GM21825 (cell line): ENCODE data around the gene ANKMY1.

Experiments used
- ATAC-seq: cut with Tn5 transposase; IDR thresholded peaks from one replicate; pipeline ENCODE4 v1.9.1; 2021; ENCODE audit warnings: mild to moderate bottlenecking, moderate library complexity; ENCODE audit not compliant: unreplicated experiment

ANKMY1 gene

DNA sequence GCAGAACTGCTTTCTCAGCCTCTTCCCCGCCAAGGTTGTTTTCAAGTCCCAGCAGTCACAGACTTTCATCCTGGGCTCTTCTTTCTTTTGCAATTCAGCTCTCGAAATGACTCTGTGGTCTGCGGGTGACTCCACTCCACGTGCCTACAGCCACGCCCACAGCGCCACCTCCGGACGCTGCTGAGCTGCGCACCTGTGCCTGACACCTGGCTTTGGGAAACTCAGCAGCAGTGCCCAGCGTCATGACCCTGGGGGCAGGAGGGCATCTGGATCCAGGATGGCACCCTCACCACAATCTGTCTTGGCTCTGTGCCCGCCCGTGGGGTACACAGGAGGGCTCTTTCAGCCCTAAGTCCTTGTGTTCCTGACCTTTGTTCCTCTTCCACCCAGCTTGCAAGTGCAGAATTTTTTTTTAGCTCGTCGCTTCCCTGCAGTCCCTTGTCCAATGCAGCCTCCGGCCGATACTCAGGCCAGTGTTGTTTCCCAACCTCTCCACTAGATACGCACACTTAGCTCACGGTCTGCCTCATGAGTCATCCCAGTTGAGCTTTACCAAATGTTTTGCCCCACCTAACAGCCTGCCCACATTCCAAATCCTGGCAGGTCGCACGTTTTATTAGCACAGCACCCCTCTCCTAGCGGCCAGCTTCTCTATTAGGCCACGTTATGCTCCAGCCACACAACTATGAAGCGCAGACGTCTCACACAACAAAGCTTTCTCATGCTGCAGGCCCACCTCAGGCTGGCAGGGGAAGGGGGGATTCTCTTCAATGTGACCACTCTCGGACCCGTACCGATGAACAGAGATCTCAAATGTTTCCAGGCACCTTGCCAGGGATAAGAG, 22.2 kb upstream of the ANKMY1 start:
- ATAC-seq: no peak

DNA sequence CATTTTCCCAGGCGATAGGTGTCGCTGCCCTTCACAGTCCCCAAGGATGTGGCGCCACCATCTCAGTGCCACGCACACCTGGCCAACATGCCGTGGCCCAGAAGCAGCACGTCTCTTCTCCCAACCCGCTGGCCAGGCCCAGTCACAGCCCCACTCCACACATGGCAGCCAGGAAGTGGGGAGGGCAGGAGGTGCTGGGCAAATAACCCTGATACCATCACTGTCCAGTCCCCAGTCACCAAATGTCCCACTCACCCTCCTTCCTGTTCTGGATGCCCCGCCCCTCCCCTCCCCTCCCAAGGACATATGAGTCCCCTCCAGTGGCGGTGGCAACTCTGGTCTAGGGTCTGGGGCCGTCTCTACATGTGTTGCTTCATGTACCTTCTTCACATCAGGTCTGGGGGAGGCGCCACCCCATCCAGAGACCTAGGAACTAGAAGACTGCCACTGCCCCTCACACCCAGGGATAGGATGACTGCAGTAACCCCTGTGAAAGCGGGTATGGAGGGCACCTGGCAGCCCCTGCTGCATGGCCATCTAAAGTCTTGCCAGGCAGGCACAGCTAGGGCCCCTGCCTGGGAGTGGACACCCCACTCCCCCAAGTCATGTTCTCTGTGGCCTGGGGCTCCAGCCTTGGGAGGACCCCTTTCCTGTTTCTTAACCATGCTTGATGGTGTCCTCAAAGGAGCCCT, 21.4 kb upstream of the ANKMY1 start:
- ATAC-seq: no peak

DNA sequence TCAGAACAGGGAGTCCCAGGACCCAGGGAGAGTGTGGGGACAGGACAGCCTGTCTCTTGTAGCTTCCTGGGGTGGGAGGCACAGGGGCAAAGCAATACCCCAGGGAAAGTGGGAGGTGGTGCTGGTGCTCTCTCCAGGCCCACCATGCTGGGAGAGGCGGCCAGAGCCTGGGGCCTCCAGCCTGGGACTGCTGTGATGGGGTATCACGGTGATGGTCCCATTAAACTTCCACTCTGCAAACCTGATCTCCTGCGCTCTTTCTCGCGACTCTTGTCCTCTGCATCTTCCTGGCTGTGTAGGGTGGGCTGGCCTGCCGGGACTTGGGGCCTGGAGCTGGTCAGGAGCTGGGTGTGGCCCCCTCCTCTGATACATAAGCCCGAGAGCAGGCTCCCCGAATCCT, 20.7 kb upstream of the ANKMY1 start:
- ATAC-seq: no peak

DNA sequence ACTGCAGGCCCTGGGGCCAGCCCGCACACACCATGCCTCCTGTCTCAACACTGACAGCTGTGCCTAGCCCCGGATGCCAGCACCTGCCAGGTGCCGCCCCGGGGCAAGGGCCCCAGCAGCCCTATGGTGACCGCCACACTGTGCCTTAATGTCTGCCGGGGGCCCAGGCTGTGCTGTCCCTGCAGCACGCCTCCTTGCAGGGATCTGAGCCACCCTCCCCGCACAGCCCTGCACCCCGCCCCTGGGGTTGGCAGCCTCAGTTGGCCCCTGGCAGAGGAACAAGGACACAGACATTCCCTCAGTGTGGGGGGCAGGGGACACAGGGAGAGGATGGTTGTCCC, 20.3 kb upstream of the ANKMY1 start:
- ATAC-seq: no peak

DNA sequence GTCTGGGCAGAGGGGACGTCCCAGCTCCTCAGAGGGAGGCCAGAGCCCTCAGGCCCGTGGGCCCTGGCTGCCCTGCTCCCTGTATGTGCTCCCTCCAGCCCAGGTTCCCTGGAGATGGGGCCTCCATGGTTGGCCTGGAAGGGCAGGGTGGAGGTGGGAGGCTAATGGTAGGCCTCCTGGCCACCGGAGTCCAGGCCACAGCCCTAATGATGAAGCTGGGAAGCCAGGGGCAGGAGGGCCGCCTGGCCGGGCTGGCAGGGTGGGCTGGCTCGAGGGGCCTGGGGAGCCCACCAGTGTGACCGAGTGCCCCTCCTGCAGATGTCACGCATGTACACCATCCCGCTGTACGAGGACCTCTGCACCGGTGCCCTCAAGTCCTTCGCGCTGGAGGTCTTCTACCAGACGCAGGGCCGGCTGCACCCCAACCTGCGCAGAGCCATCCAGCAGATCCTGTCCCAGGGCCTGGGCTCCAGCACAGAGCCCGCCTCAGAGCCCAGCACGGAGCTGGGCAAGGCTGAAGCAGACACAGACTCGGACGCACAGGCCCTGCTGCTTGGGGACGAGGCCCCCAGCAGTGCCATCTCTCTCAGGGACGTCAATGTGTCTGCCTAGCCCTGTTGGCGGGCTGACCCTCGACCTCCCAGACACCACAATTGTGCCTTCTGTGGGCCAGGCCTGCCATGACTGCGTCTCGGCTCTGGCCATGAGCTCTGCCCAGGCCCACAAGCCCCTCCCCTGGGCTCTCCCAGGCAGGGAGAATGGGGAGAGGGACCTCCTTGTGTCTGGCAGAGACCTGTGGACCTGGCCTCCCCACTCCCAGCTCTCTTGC, 19.7 kb upstream of the ANKMY1 start:
- no peak for ATAC-seq

DNA sequence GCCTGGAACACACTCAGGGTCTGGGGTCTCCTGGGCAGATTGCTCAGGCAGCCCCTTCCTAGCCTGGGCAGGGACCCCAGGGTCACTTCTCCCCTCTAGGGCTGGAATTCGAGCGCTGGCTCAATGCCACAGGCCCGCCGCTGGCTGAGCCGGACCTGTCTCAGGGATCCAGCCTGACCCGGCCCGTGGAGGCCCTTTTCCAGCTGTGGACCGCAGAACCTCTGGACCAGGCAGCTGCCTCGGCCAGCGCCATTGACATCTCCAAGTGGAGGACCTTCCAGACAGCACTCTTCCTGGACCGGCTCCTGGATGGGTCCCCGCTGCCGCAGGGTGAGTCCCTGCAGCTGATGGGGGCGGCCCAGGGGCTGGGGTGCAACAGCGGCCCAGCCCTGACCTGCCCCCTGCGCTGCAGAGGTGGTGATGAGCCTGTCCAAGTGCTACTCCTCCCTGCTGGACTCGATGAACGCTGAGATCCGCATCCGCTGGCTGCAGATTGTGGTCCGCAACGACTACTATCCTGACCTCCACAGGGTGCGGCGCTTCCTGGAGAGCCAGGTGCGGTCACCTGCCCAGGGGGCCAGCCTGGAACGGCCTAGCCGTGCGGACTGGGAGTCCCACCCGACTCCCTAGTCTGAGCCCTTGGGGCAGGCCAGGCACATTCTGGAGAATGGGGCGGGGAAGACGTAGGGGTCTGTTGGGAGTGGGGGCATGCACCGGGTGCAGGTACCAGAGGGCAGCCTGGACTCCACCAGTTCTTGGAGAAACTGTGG, 18.8 kb upstream of the ANKMY1 start:
- ATAC-seq: no peak

DNA sequence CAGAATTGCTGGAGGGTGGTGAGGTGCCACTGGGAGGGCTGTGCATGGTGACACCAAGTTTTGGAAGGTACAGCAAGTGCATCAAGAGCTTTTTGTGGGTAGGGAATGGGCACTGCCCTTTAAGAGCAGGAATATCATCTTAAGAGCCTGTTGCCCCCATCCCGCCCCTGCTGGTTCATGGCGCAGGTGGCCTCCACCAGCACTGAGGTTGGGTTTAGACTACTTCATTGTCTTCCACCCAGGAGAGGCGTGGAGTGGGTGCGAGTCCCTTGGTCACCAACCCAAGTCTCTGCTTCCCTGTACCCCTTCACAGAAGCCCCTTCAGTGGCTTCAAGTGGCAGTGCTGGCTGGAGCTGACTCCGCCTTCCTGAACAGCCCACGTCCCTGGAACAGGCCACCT, 18.2 kb upstream of the ANKMY1 start:
- no peak for ATAC-seq

DNA sequence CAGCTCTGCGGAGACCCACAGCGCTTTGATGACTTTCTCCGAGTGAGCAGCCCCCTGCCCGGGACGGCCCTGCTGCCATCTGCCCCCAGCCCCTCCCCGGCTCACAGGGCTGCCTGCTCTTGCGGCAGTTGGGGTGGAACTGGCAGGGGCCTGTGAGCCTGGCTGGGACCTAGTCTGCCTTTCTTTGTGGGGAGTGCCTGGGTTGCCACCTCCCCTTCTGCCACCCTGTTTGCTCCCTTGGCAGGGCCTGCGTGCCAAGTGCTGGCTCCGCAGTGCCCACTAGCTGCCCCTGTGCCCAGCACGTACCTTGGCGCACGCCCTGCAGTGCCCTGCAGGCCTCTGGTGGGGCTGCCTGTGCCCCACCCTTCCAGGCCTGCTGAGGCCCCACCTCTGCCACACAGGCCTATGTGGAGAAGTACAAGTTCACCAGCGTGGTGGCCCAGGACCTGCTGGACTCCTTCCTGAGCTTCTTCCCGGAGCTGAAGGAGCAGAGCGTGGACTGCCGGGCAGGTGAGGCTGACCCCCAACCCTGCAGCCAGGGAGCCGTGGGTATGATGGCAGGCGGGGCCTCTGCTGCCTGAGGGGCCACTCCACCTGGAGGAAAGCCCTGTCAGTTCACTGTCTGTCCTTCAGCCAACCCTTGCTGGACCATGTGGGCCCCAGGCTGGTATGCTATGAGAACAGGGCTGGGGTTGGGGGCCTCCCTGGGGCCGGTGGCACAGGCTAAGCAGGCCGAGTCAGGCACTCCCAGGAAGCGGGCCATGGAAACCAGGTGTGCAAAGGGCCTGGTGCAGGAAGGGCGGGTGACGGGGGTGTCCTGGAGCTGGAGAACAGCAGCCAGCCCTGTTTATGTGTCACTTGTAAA, 17.5 kb upstream of the ANKMY1 start:
- ATAC-seq: no peak

DNA sequence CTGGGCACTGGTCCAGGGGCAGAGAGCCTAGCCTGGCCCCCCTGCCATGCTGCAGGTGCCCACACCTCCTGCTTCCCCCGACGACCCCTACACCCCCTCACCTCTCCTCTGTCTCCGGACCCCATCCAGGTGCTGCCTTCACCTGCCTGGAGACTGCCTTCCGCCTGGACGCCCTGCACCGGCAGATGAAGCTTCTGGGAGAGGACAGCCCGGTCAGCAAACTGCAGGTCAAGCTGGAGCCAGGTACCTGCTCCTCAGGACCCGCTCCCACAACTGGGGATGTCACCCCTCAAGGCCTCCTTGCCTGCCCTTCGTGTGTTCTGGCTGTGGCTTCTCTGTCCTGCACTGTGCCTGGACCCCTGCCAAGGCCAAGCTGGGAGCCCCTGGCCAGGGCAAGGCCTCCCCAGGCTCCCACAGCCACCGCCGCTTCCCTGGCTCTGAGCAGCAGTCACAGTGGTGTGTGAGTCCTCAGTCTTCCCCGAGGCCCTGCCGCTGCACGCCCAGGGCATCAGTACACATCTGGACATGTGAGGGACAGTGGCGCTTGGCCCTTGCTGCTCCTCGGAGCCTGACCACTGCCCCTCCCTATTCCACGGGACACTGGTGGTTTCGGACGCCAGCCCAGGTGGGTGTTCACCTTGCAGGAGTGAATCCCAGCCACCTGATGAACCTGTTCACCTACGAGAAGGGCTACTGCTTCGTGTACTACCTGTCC, 16.8 kb upstream of the ANKMY1 start:
- ATAC-seq: no peak

DNA sequence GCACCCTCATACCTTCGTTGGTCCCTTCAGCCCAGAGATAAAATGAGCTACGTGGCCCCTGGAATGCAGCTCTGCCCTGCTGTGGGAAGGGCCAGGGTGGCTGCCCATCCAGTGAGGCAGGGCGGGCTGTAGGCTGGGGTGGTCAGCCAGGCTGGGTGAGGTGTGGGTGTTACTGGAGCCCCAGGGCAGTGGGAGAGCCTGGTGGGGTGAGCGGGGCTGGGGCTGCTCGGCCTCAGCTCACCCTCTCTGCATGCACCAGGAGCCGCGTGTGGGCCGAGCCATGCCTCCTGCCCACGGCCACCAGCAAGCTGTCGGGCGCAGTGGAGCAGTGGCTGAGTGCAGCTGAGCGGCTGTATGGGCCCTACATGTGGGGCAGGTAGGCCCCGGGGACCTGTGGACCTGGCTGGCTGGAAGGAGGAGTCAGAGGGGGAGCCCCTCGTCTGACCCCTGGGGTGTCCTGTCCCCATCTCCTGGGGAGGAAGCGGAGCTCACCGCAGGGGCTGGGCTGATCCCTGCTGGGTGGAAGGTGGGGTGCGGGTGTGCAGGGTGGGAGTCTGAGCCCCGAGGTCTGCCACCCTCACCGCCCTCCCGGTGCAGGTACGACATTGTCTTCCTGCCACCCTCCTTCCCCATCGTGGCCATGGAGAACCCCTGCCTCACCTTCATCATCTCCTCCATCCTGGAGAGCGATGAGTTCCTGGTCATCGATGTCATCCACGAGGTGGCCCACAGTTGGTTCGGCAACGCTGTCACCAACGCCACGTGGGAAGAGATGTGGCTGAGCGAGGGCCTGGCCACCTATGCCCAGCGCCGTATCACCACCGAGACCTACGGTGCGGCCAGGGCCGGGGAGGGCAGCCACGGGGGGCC, 16.0 kb upstream of the ANKMY1 start:
- ATAC-seq: no peak

DNA sequence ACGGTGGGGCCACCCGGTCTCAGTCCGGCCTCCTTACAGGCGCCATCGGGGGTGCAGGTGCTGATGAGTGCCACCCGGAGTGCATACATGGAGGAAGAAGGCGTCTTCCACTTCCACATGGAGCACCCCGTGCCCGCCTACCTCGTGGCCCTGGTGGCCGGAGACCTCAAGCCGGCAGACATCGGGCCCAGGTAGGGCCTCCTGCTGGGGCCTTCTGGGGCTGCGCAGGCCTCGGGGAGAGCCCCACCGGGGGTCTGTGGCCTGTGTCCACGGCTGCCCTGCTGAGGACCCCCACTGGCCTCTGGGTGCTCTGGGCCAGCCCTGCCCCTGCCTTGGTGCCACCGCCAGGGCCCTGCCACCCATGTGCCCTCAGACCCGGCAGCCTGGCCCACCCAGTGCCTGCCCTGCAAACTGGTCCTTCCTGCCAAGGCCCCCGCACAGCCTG, 15.3 kb upstream of the ANKMY1 start:
- no peak for ATAC-seq

DNA sequence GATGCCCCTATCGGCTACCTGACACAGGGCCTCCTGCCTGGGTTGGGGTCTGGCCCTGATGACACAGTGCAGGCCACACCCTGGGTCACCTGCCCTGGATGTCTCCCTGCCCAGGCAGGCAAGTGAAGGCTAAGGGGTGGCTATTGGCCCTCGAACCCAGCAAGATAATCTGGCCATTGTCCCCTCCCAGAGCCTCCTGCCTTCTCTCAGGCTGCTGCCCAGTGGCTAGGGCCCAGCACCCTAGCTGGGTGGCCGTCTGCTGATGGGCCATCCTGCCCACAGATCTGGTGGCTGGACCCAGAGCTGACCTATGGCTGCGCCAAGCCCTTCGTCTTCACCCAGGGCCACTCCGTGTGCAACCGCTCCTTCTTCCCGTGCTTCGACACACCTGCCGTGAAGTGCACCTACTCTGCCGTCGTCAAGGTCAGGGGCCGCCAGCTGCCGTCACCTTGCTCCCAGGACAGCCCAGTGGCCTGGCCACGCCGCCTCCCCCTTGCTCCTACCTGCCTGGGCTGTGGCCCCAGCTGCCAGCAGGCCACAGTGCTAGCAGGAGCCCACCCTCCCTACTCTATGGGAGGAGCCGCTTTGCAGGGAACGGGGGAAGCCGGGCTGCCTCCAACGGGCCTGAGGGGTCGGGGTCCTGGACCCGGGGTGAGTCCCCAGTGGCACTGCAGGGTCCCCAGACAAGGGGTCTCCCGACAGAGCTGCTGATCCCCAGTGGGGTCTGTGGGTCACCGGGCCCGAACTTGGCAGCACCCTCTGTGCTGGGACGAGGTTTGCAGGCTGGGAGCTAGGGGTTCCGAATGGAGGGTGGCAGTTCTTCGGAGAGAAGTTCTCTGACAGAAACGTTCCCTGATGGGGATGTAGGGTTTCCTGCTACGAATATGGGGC, 14.6 kb upstream of the ANKMY1 start:
- no peak for ATAC-seq

DNA sequence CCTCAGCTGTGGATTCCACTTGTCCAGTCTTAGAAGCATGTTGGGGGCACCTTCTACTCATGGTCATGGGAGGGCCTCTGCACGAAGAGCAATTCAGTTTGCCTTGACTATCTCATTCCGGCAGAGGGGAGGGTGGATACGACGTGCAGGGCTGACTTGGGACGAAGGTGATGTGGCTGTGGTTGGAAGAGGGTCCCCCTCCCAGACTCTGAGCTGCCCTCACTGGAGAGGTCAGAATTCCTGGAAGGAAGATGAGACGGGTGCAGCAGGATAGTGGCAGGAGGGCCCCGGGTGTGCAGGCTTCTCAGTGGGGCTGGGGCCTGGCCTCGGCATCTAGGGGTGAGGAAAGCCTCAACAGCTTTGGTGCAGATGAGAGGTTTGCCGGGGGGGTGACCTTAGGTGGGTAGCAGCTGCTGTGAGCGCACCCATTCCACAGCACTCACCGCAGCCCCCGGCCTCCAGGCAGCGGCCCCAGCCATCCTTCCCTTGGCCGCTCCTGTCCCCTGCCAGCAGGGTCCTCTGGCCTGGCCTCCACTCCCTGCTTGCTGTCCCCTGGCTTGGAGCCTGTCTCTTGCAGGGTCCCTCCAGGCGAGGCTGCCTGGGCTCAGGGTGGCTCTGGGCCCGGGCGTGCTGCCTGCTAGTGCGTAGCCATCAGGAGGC, 13.7 kb upstream of the ANKMY1 start:
- no peak for ATAC-seq

DNA sequence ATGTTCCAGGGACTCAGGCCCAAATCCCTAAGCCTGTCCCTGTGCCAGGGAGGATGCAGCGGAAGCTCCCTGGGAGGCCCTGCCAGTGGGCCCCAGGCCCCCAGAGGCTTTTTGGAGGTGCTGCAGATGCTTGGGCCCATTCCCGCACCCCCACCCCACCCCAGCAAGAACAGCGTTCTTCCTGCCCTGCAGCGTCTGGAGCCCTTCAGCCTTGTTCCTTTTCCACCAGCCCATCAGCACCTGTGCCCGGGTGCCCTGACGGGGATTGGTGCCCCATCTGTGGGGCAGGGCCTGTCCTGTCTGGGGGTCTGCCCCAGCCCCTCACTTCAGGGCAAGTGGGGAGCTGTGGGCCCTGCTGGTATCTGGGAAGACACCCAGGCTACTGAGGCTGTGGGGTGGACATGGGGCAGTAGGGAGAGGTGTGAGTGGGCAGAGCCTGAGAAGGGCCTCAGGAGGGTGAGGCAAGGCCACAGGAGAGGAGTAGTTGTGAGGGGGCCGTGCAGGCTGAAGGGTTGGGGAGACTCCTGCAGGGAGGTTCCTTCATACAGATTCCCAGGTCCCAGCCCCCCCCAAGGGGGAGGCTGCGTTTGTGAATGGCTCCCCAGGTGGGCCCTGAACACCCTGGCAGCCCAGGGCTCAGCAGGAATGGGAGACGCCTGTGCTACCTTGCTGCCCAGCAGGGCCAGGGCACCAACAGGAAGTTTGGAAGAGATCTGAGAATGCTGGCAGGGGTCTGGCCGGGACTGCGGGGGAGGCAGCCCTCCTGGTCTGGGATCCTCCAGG, 12.9 kb upstream of the ANKMY1 start:
- no peak for ATAC-seq

DNA sequence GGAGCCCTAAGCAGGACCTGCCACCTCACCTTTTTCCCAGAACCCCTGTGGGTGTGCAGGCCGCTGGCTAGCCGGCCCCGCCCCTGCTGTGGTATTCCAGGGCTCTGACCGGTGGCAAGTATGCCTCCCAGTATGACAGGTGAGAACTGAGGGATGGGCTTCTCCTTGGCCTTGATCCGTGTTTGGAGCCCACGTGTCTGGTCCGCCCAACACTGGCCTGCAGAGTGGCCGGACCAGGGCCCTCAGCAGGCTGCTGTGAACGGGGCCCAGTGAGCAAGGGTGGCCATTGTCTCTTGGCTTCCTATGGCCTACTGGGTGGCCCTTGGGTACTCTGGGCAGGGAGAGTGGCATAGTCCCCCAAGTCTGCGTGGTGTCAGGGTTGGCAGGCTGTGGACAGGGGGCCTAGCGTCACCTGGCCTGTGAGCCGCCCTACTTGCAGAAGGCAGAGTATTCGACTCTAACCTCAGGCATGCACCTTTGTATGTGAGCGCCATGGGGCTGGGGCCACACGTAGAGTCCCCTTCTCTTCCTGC, 12.3 kb upstream of the ANKMY1 start:
- ATAC-seq: no peak

DNA sequence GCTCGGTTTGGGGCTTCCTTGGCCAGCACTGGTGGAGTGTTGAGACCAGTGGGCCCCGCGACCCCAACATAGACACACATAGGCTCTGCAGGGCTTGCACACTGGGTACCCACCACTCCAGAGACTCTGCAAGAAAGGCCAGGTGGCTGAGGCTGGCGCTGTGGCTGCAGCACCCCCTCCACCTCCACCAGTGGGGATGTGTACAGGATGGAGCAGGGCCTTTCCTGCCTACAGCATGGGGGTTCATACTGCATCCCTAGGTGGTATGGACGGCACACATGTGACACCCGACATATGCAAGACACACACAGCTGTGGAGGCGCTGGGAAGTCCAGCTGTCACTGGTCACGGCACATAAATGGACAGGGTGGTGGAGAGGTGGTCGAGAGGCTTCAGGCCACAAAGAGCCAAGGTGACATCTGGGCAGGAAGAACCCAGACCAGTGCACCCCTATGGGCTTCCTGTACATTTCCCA, 11.8 kb upstream of the ANKMY1 start:
- ATAC-seq: no peak
